Keratinocyte (primary cell): ENCODE data around the gene KRTAP9-4.
"Not testable (repeated sequence)": the region's sequence is repeated elsewhere in the genome, so short reads cannot be mapped to it uniquely, and the experiment has no call there.

Source experiments
- EZH2 ChIP-seq: IDR thresholded peaks from one replicate; pipeline ENCODE4 v1.6.1; 2012; ENCODE audit warnings: inconsistent platforms, mild to moderate bottlenecking, low read length, moderate library complexity
- TF ChIP-seq, protein P1 (sequence below), 3 experiments: IDR thresholded peaks in 1 of 3; conservative IDR thresholded peaks in 1 of 3; optimal IDR thresholded peaks in 1 of 3; 2 replicates in 2 of 3; 3 replicates in 1 of 3; pipeline versions ENCODE3 to v1.5.1; 2011; ENCODE audit warnings: low read length in 3 of 3, mild to moderate bottlenecking in 3 of 3, moderate library complexity in 2 of 3, control low read depth in 1 of 3, inconsistent platforms in 1 of 3; ENCODE audit not compliant: insufficient read depth in 2 of 3; ENCODE audit errors: extremely low read depth in 1 of 3

DNA sequence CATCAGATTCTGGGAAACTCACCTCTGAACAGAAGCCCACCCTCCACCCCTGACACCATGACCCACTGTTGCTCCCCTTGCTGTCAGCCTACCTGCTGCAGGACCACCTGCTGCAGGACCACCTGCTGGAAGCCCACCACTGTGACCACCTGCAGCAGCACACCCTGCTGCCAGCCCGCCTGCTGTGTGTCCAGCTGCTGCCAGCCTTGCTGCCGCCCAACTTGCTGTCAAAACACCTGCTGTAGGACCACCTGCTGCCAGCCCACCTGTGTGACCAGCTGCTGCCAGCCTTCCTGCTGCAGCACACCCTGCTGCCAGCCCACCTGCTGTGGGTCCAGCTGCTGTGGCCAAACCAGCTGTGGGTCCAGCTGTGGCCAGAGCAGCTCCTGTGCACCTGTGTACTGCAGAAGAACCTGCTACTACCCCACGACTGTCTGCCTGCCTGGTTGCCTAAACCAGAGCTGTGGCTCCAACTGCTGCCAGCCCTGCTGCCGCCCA, 22.8 kb upstream of the KRTAP9-4 start, which contains the start of gene KRTAP9-2:
- TF ChIP-seq, protein P1, sequence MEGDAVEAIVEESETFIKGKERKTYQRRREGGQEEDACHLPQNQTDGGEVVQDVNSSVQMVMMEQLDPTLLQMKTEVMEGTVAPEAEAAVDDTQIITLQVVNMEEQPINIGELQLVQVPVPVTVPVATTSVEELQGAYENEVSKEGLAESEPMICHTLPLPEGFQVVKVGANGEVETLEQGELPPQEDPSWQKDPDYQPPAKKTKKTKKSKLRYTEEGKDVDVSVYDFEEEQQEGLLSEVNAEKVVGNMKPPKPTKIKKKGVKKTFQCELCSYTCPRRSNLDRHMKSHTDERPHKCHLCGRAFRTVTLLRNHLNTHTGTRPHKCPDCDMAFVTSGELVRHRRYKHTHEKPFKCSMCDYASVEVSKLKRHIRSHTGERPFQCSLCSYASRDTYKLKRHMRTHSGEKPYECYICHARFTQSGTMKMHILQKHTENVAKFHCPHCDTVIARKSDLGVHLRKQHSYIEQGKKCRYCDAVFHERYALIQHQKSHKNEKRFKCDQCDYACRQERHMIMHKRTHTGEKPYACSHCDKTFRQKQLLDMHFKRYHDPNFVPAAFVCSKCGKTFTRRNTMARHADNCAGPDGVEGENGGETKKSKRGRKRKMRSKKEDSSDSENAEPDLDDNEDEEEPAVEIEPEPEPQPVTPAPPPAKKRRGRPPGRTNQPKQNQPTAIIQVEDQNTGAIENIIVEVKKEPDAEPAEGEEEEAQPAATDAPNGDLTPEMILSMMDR (optimal IDR thresholded peaks at IDR 0.05 in 1 of 3, IDR thresholded peaks at IDR 0.05 in 1 of 3, conservative IDR thresholded peaks at IDR 0.05 in 1 of 3; ENCODE audit: extremely low read depth in 1 of 3, insufficient read depth in 2 of 3, low read length in 3 of 3): not testable (repeated sequence)
- not testable (repeated sequence) for TF ChIP-seq EZH2
